Mesenteric fat pad (tissue), 1 donor: ENCODE results near the gene IBA57. TPM values are rescaled to one million over a fixed set of nuclear protein-coding genes. Genes with fewer than 3 reads are reported as not detected.

Source experiments
- DNase-seq: peaks from one replicate; pipeline ENCODE4 v3.0.0-alpha.2; 2020; ENCODE audit warnings: low spot score
- total RNA-seq: library from RNA; stranded (reverse); fragmentation: NEBNext Ultra II Directional; extraction: Animal tissue kit (Norgen Biotek cat#: 25700); gene quantifications from one replicate; pipeline ENCODE4 v1.2.1, GENCODE V29; 2021
- donor health status: DM: yes; HTN: yes; CAD: no.

IBA57 gene
- total RNA-seq, 1 donor from 2014 or later: 7.5 TPM

- DNase-seq: no peak
Observed at GRCh38 chr1:228155596-228156514, 9.7 kb upstream of the IBA57 start.

- DNase-seq: no peak
Observed at GRCh38 chr1:228156515-228156881, 9.1 kb upstream of the IBA57 start.

GRCh38 chr1:228156941-228157728 lies 8.5 kb upstream of the IBA57 start:
- no peak for DNase-seq

GRCh38 chr1:228157729-228158126 lies 7.9 kb upstream of the IBA57 start:
- DNase-seq: no peak

- DNase-seq: no peak
Observed at GRCh38 chr1:228158151-228159007, 7.2 kb upstream of the IBA57 start.

GRCh38 chr1:228159008-228159665 lies 6.5 kb upstream of the IBA57 start:
- DNase-seq: no peak

GRCh38 chr1:228160201-228160761 lies 5.3 kb upstream of the IBA57 start:
- no peak for DNase-seq

GRCh38 chr1:228161362-228161761 lies 4.2 kb upstream of the IBA57 start:
- DNase-seq: no peak

GRCh38 chr1:228161866-228162265 lies 3.7 kb upstream of the IBA57 start:
- no peak for DNase-seq

- no peak for DNase-seq
Observed at GRCh38 chr1:228162286-228163006, 3.2 kb upstream of the IBA57 start.

- DNase-seq: peak; percentile 92
Observed at GRCh38 chr1:228163007-228163753, 2.4 kb upstream of the IBA57 start.

GRCh38 chr1:228163776-228164519 lies 1.7 kb upstream of the IBA57 start:
- DNase-seq: no peak

- no peak for DNase-seq
Observed at GRCh38 chr1:228164561-228165371, 838 bp upstream of the IBA57 start.

GRCh38 chr1:228166170-228166936 lies 749 bp downstream of the IBA57 start:
- DNase-seq: no peak

GRCh38 chr1:228168563-228169270 lies 3.1 kb downstream of the IBA57 start:
- DNase-seq: no peak

- DNase-seq: no peak
Observed at GRCh38 chr1:228169345-228169744, 3.7 kb downstream of the IBA57 start.
